Panc1 (cell line): ENCODE data around the gene SNRPD3. TPM values are rescaled to one million over a fixed set of nuclear protein-coding genes. Genes with fewer than 3 reads are reported as not detected.

Experiments
- ATAC-seq: fragments of 200-7000 bp; cut with Tn5 transposase; 2 replicates; pipeline ENCODE4 v1.9.1; 2020; ENCODE audit warnings: mild to moderate bottlenecking, moderate library complexity
- BruUV-seq: library from RNA; stranded (reverse); fragments of 400-500 nt; replicated peaks from 2 replicates; lab custom pipeline; 2021; lab: Mats Ljungman, UMichigan
- CTCF ChIA-PET: fragments of 300-600 bp; sonication (Branson Sonifier 250); formaldehyde crosslinking; loops from one replicate; lab custom pipeline; 2022; ENCODE audit warnings: antibody characterized with exemption; lab: Charles Lee
- POLR2A ChIA-PET: fragments of 300-600 bp; sonication (Branson Sonifier 250); formaldehyde crosslinking; loops from one replicate; lab custom pipeline; 2022; ENCODE audit warnings: antibody characterized with exemption; lab: Charles Lee
- DNase-seq: peaks from one replicate; pipeline ENCODE4 v3.0.0-alpha.2; 2010; ENCODE audit warnings: low read depth, low spot score
- H3K27ac ChIP-seq: 2 replicates; pipeline ENCODE4 v1.5.1; 2011; ENCODE audit warnings: mild to moderate bottlenecking, low read length, inconsistent platforms
- H3K27me3 ChIP-seq: fragments of 200-500 bp; sonication (Bioruptor generic); 2 replicates; pipeline ENCODE4 v1.6.0; 2014; ENCODE audit warnings: low read length, inconsistent platforms; ENCODE audit not compliant: control insufficient read depth, insufficient read depth
- H3K36me3 ChIP-seq: fragments of 200-500 bp; sonication (Bioruptor generic); 2 replicates; pipeline ENCODE4 v1.5.1; 2014; ENCODE audit warnings: inconsistent platforms, mild to moderate bottlenecking, low read length, moderate library complexity; ENCODE audit not compliant: control insufficient read depth, insufficient read depth
- H3K4me1 ChIP-seq: 2 replicates; pipeline ENCODE4 v1.5.1; 2011; ENCODE audit warnings: inconsistent platforms, mild to moderate bottlenecking, low read length, moderate library complexity; ENCODE audit not compliant: control insufficient read depth, insufficient read depth
- H3K4me3 ChIP-seq, 2 experiments: 2 replicates each; pipeline ENCODE4 v1.5.1; 2011 to 2012; ENCODE audit warnings: low read depth in 2 of 2, low read length in 2 of 2, mild to moderate bottlenecking in 2 of 2, inconsistent platforms in 1 of 2, moderate library complexity in 1 of 2
- H3K9me3 ChIP-seq: fragments of 200-500 bp; sonication (Bioruptor generic); 2 replicates; pipeline ENCODE4 v1.5.1; 2014; ENCODE audit warnings: low read depth, mild to moderate bottlenecking, inconsistent platforms, low read length, moderate library complexity; ENCODE audit not compliant: control insufficient read depth, insufficient read depth
- POLR2AphosphoS5 ChIP-seq: IDR thresholded peaks from 2 replicates; pipeline ENCODE4 v1.6.1; 2012; ENCODE audit warnings: mild to moderate bottlenecking, low read depth, low read length, moderate library complexity
- SIN3A ChIP-seq: IDR thresholded peaks from 2 replicates; pipeline ENCODE4 v1.6.1; 2012; ENCODE audit warnings: low read depth, mild to moderate bottlenecking, low read length, moderate library complexity, borderline replicate concordance; ENCODE audit not compliant: insufficient read depth
- TCF7L2 ChIP-seq: IDR thresholded peaks from 2 replicates; pipeline ENCODE4 v1.6.1; 2011; ENCODE audit warnings: mild to moderate bottlenecking, low read depth, low read length, inconsistent platforms
- in situ Hi-C: cut with HindIII; loops from 2 replicates; pipeline ENCODE4 v1.10.0; 2016; ENCODE audit warnings: low sequenced_read_pairs, low pct_unique_long_range_greater_than_20kb
- intact Hi-C: fragments of 100-400 bp; cut with micrococcal nuclease; formaldehyde crosslinking; loops from one replicate; pipeline ENCODE4 v1.10.0; 2022; ENCODE audit not compliant: unreplicated experiment
- total RNA-seq: library from RNA; stranded (reverse); gene quantifications from one replicate; pipeline ENCODE4 v1.2.1, GENCODE V29; 2021; ENCODE audit not compliant: unreplicated experiment
- TF ChIP-seq, protein P1 (sequence below): fragments of 450-650 bp; IDR thresholded peaks from 2 replicates; pipeline ENCODE4 v1.5.1; 2017; ENCODE audit warnings: mild to moderate bottlenecking
- TF ChIP-seq, protein P2 (sequence below), 2 experiments: IDR thresholded peaks; 2 replicates each; pipeline ENCODE4 v1.6.1; 2011 to 2012; ENCODE audit warnings: low read depth in 2 of 2, control low read depth in 1 of 2, low read length in 1 of 2, mild to moderate bottlenecking in 1 of 2, moderate library complexity in 1 of 2; ENCODE audit not compliant: insufficient read depth in 1 of 2

Gene SNRPD3
- total RNA-seq, 1 experiment from 2014 or later, result 89.4 TPM

- POLR2A ChIA-PET, result interaction anchor here (0.6 kb wide), 1 partner anchor 8 kb away, joined by 7 read pairs; no protein-coding TSS in a partner anchor
- Histone ChIP-seq H3K9me3 (no peaks in the 10 kb centered on the region), H3K36me3 (no peaks in the 10 kb centered on the region), H3K27ac (no peak overlapping the region), H3K4me3 (no peak overlapping the region), H3K27me3 (no peaks in the 10 kb centered on the region), H3K4me1 (no peaks in the 10 kb centered on the region)
- in situ Hi-C loops, result no loop called here
- ATAC-seq, result no peak
- TF ChIP-seq, protein P1, sequence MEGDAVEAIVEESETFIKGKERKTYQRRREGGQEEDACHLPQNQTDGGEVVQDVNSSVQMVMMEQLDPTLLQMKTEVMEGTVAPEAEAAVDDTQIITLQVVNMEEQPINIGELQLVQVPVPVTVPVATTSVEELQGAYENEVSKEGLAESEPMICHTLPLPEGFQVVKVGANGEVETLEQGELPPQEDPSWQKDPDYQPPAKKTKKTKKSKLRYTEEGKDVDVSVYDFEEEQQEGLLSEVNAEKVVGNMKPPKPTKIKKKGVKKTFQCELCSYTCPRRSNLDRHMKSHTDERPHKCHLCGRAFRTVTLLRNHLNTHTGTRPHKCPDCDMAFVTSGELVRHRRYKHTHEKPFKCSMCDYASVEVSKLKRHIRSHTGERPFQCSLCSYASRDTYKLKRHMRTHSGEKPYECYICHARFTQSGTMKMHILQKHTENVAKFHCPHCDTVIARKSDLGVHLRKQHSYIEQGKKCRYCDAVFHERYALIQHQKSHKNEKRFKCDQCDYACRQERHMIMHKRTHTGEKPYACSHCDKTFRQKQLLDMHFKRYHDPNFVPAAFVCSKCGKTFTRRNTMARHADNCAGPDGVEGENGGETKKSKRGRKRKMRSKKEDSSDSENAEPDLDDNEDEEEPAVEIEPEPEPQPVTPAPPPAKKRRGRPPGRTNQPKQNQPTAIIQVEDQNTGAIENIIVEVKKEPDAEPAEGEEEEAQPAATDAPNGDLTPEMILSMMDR, result no peak
- TF ChIP-seq, protein P2, sequence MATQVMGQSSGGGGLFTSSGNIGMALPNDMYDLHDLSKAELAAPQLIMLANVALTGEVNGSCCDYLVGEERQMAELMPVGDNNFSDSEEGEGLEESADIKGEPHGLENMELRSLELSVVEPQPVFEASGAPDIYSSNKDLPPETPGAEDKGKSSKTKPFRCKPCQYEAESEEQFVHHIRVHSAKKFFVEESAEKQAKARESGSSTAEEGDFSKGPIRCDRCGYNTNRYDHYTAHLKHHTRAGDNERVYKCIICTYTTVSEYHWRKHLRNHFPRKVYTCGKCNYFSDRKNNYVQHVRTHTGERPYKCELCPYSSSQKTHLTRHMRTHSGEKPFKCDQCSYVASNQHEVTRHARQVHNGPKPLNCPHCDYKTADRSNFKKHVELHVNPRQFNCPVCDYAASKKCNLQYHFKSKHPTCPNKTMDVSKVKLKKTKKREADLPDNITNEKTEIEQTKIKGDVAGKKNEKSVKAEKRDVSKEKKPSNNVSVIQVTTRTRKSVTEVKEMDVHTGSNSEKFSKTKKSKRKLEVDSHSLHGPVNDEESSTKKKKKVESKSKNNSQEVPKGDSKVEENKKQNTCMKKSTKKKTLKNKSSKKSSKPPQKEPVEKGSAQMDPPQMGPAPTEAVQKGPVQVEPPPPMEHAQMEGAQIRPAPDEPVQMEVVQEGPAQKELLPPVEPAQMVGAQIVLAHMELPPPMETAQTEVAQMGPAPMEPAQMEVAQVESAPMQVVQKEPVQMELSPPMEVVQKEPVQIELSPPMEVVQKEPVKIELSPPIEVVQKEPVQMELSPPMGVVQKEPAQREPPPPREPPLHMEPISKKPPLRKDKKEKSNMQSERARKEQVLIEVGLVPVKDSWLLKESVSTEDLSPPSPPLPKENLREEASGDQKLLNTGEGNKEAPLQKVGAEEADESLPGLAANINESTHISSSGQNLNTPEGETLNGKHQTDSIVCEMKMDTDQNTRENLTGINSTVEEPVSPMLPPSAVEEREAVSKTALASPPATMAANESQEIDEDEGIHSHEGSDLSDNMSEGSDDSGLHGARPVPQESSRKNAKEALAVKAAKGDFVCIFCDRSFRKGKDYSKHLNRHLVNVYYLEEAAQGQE (IDR thresholded peaks at IDR 0.05; ENCODE audit: insufficient read depth in 1 of 2, low read depth in 2 of 2, low read length in 1 of 2), result no peak
- TF ChIP-seq POLR2AphosphoS5 (no peak), TCF7L2 (no peak), SIN3A (no peak)
- CTCF ChIA-PET, result no interaction called here
- intact Hi-C loops, result no loop called here
- no TSS peak for BruUV-seq
- DNase-seq, result no peak
These were observed 21.0 kb downstream of the SNRPD3 start for GRCh38 chr22:24576778-24577177.

GRCh38 chr22:24578355-24579257, 22.8 kb downstream of the SNRPD3 start:
- no peaks in the 10 kb centered on the region for H3K9me3 ChIP-seq
- TF ChIP-seq SIN3A (no peak), POLR2AphosphoS5 (peak; percentile 41; the same call in 1 of the 2 replicates)
- TF ChIP-seq, protein P1, result no peak
- TF ChIP-seq, protein P2 (IDR thresholded peaks at IDR 0.05; ENCODE audit: insufficient read depth in 1 of 2, low read depth in 2 of 2, low read length in 1 of 2), result no peak
- no peaks in the 10 kb centered on the region for H3K27me3 ChIP-seq
- ChIA-PET CTCF (no interaction called here), POLR2A (no interaction called here)
- intact Hi-C loops, result no loop called here
- no TSS peak for BruUV-seq
- H3K4me3 ChIP-seq, result no peak overlapping the region
- H3K27ac ChIP-seq, result no peak overlapping the region
- no peak for DNase-seq
- in situ Hi-C loops, result no loop called here
- ATAC-seq, result no peak
- no peaks in the 10 kb centered on the region for H3K36me3 ChIP-seq
- no peaks in the 10 kb centered on the region for H3K4me1 ChIP-seq
